Colonic mucosa (tissue), 4 donors: ENCODE data around the gene EXTL1. TPM values are rescaled to one million over a fixed set of nuclear protein-coding genes. Genes with fewer than 3 reads are reported as not detected.

Source experiments
- DNase-seq: peaks from one replicate; pipeline ENCODE4 v3.0.0-alpha.2; 2020
- H3K27ac ChIP-seq: fragments of 200-600 bp; one replicate; pipeline ENCODE4 v1.8.0; 2021
- H3K27me3 ChIP-seq: fragments of 200-600 bp; one replicate; pipeline ENCODE4 v1.8.0; 2021
- H3K36me3 ChIP-seq: fragments of 200-600 bp; one replicate; pipeline ENCODE4 v1.8.0; 2021
- H3K4me1 ChIP-seq: fragments of 200-600 bp; one replicate; pipeline ENCODE4 v1.8.0; 2021; ENCODE audit warnings: mild to moderate bottlenecking
- H3K4me3 ChIP-seq: fragments of 200-600 bp; one replicate; pipeline ENCODE4 v1.8.0; 2021
- H3K9ac ChIP-seq, 2 donors: one replicate each; pipeline ENCODE4 v1.7.0; 2013; ENCODE audit warnings: control low read depth in 2 of 2, low read depth in 2 of 2, low read length in 2 of 2
- H3K9me3 ChIP-seq: fragments of 200-600 bp; one replicate; pipeline ENCODE4 v1.8.0; 2021
- intact Hi-C: fragments of 100-400 bp; cut with DNase I; formaldehyde crosslinking; loops from one replicate; pipeline ENCODE4 v1.14.1; 2022
- total RNA-seq, 2 donors: library from RNA; stranded (reverse); fragmentation: NEBNext Ultra II Directional in 1 of 2; extraction: Animal tissue kit (Norgen Biotek cat#: 25700) in 1 of 2; gene quantifications; one replicate each; pipeline ENCODE4 v1.2.1, GENCODE V29; 2021
- TF ChIP-seq, protein P1 (sequence below): fragments of 200-600 bp; IDR thresholded peaks from one replicate; pipeline ENCODE4 v1.8.0; 2022; ENCODE audit warnings: antibody characterized with exemption, mild to moderate bottlenecking
- donor health status: healthy.
- donor health status: DM: no; HTN: no; CAD: no.
- donor health status: DM: no; HTN: no; CAD: no.

Gene EXTL1
- total RNA-seq, 2 donors from 2014 or later: 0.05 to 0.29 TPM

DNA sequence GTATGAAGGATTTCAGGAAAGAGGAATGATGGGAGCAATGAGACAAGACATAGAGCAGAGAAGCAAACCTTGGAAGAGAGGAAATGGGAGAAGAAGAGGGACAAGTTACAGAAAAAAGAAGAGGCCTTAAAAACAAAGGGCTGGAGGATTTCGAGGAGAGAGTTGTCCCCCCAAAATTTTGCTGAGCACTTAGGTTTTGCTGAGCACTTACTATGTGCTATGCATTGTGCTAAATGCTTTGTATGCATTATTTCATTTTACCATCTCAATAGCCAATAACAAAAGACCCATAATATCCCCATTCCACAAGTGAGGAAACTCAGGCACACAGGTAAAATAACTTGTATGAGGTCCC is 48.3 kb downstream of the EXTL1 start:
- Histone ChIP-seq H3K9me3 (no peaks in the 10 kb centered on the region), H3K36me3 (no peaks in the 10 kb centered on the region), H3K4me1 (no peaks in the 10 kb centered on the region), H3K9ac (no peak overlapping the region), H3K27ac (no peak overlapping the region), H3K4me3 (no peak overlapping the region), H3K27me3 (no peaks in the 10 kb centered on the region)
- DNase-seq: no peak
- intact Hi-C loops: no loop called here
- TF ChIP-seq, protein P1, sequence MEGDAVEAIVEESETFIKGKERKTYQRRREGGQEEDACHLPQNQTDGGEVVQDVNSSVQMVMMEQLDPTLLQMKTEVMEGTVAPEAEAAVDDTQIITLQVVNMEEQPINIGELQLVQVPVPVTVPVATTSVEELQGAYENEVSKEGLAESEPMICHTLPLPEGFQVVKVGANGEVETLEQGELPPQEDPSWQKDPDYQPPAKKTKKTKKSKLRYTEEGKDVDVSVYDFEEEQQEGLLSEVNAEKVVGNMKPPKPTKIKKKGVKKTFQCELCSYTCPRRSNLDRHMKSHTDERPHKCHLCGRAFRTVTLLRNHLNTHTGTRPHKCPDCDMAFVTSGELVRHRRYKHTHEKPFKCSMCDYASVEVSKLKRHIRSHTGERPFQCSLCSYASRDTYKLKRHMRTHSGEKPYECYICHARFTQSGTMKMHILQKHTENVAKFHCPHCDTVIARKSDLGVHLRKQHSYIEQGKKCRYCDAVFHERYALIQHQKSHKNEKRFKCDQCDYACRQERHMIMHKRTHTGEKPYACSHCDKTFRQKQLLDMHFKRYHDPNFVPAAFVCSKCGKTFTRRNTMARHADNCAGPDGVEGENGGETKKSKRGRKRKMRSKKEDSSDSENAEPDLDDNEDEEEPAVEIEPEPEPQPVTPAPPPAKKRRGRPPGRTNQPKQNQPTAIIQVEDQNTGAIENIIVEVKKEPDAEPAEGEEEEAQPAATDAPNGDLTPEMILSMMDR: no peak

DNA sequence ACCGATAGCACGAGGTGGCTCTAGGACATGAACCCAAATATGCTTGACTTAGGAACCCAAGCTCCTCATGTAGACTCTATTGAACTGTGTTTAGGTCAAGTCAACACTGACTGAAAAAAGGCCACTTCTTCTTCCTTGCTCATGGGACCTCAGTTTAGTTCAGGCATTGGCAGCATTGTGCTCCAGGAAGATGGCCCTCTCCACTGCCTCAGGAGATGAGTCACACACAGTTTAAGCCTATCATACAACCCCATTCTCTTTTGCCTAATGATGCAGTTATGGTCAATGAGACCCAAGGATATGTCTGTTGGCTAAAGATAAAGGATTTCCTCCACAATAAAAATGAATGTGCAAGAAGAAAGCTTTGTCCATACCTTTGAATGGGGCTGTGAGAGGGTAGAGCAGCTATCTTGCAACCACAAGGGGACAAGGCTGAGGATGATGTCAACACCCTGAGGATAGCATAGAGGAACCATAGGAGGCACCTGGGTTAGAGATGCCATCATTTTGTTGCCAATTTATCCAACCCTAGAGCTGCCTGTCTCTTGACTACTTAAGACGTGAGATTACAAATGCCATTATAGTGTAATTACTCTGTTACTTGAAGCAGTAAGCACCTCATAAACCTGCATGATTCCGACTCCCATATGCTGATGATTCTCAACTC is 48.9 kb downstream of the EXTL1 start:
- Histone ChIP-seq H3K4me3 (no peak overlapping the region), H3K27me3 (no peaks in the 10 kb centered on the region), H3K9ac (no peak overlapping the region), H3K36me3 (no peaks in the 10 kb centered on the region), H3K27ac (no peak overlapping the region), H3K9me3 (no peaks in the 10 kb centered on the region), H3K4me1 (no peaks in the 10 kb centered on the region)
- TF ChIP-seq, protein P1: no peak
- intact Hi-C loops: no loop called here
- no peak for DNase-seq

DNA sequence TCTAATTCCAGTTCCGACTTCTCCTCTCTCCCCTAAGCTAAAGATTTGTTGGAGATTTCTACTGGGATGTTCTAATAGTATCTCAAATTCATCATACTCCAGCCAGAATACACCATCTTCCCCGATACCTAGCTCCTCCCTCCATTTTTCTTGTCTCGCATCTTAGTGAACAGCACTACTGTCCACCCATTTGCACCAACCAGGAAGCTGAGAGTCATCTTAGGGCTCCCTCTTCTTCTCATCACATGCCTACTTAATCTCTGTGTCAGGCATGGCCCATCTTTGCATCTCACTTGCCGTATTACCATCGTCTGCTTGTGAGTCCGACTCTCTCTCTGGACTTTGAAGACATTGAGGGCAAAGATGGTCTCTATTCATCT is 49.4 kb downstream of the EXTL1 start:
- H3K36me3 ChIP-seq: no peaks in the 10 kb centered on the region
- H3K27ac ChIP-seq: no peak overlapping the region
- H3K9me3 ChIP-seq: no peaks in the 10 kb centered on the region
- H3K4me1 ChIP-seq: no peaks in the 10 kb centered on the region
- TF ChIP-seq, protein P1: no peak
- intact Hi-C loops: no loop called here
- no peaks in the 10 kb centered on the region for H3K27me3 ChIP-seq
- H3K9ac ChIP-seq: no peak overlapping the region
- no peak overlapping the region for H3K4me3 ChIP-seq
- DNase-seq: no peak

DNA sequence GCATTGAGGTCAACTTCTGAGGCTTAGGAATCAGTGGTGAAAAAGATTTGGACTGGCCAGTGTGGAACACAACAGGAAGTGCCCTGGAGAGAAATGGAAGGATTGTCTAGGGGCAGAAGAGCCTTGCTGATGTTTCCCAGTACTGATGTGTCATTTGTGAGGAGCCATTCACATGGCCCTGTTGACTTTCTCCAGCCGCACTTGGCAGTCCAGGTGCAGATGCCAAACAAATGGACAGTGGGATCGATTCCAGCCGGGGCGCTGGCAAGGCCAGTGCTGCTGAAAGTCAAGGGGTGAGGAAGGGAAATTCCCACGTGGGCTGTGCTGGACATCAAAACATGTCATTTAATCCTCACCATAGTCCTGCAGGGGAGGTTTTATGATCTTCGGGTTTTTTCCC is 50.7 kb downstream of the EXTL1 start:
- H3K36me3 ChIP-seq: no peaks in the 10 kb centered on the region
- H3K27ac ChIP-seq: no peak overlapping the region
- no peaks in the 10 kb centered on the region for H3K27me3 ChIP-seq
- intact Hi-C loops: no loop called here
- no peak overlapping the region for H3K4me3 ChIP-seq
- no peaks in the 10 kb centered on the region for H3K9me3 ChIP-seq
- DNase-seq: no peak
- no peaks in the 10 kb centered on the region for H3K4me1 ChIP-seq
- H3K9ac ChIP-seq: no peak overlapping the region
- TF ChIP-seq, protein P1: no peak

DNA sequence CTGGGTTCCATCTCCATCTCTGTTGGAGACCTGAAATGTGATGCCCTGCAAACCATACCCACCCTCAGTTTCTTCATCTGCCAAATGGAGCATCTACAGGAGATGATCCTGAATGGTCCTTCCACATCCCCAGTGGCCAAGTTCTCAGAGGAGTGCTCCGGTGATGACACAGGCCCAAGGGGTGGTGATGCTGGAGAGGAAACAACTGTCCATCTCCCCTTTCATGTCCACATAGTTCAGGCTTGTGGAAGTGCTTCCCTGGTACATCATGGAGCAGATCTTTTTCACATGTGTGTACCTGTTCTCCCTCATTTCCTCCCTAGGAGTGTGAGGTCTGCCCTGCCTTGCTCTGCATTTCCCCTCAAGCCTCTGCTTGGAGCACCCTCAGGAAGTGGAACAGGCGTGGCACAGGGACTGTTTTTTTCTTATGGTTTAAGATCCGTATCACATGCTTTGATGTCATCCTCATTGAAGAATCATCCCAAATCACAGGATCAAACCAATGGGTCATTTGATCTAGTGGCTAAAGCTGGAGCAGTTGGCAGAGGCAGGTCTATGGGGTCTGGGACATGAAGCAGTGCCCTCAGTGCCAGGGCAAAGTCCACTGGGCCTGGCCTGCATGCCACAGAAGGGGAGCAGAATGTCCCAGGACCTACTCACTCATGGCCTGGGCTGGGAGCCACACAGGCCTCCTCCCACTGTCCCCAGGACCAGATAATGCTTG is 54.0 kb downstream of the EXTL1 start:
- no peaks in the 10 kb centered on the region for H3K27me3 ChIP-seq
- H3K36me3 ChIP-seq: no peaks in the 10 kb centered on the region
- intact Hi-C loops: no loop called here
- H3K4me3 ChIP-seq: no peak overlapping the region
- no peak for DNase-seq
- no peak overlapping the region for H3K9ac ChIP-seq
- H3K27ac ChIP-seq: no peak overlapping the region
- TF ChIP-seq, protein P1: no peak
- H3K9me3 ChIP-seq: no peaks in the 10 kb centered on the region
- no peaks in the 10 kb centered on the region for H3K4me1 ChIP-seq
